HL-60 (cell line): ENCODE measurements around the gene SOX8.

Experiments
- DNase-seq, 2 experiments: peaks; one replicate each; pipeline ENCODE4 v3.0.0-alpha.2; 2010 to 2020; ENCODE audit warnings: low read depth in 1 of 2, low spot score in 1 of 2
- H3K27ac ChIP-seq: fragments of 250-450 bp; sonication (Bioruptor Pico); replicated peaks from 2 replicates; pipeline ENCODE4 v1.5.1; 2020; ENCODE audit warnings: mild to moderate bottlenecking, moderate library complexity
- H3K27me3 ChIP-seq: fragments of 250-450 bp; sonication (Bioruptor Pico); 2 replicates; pipeline ENCODE4 v1.5.1; 2021; ENCODE audit warnings: mild to moderate bottlenecking, moderate library complexity; ENCODE audit not compliant: insufficient read depth, poor library complexity, severe bottlenecking
- H3K4me3 ChIP-seq: replicated peaks from 2 replicates; pipeline ENCODE4 v1.5.1; 2011; ENCODE audit warnings: mild to moderate bottlenecking, control low read depth, low read length; ENCODE audit not compliant: insufficient read depth
- CTCF ChIP-seq: IDR thresholded peaks from one replicate; pipeline ENCODE4 v1.5.1; 2011; ENCODE audit warnings: low read length, control low read depth, inconsistent platforms; ENCODE audit not compliant: insufficient read depth
- GABPA ChIP-seq: IDR thresholded peaks from 2 replicates; pipeline ENCODE4 v1.6.1; 2012; ENCODE audit warnings: low read depth
- POLR2AphosphoS5 ChIP-seq: IDR thresholded peaks from 2 replicates; pipeline ENCODE4 v1.6.1; 2012; ENCODE audit warnings: low read depth
- REST ChIP-seq: IDR thresholded peaks from 2 replicates; pipeline ENCODE4 v1.6.1; 2012; ENCODE audit warnings: low read depth; ENCODE audit not compliant: insufficient replicate concordance
- SPI1 ChIP-seq: IDR thresholded peaks from 2 replicates; pipeline ENCODE4 v1.6.1; 2012; ENCODE audit warnings: low read depth, mild to moderate bottlenecking, borderline replicate concordance

SOX8 gene

GRCh38 chr16:1020591-1020990 is 39.0 kb downstream of the SOX8 start:
- TF ChIP-seq POLR2AphosphoS5, result no peak
- no peak for TF ChIP-seq SPI1
- TF ChIP-seq REST, result no peak
- TF ChIP-seq CTCF, result no peak
- TF ChIP-seq GABPA, result no peak
- Histone ChIP-seq H3K27ac (no peak overlapping the region), H3K27me3 (no peaks in the 10 kb centered on the region), H3K4me3 (no peak overlapping the region)
- no peak for DNase-seq

GRCh38 chr16:1021553-1022160 is 40.1 kb downstream of the SOX8 start:
- Histone ChIP-seq H3K27me3 (no peaks in the 10 kb centered on the region), H3K4me3 (no peak overlapping the region), H3K27ac (no peak overlapping the region)
- no peak for DNase-seq
- TF ChIP-seq SPI1 (no peak), CTCF (no peak), REST (no peak), GABPA (no peak), POLR2AphosphoS5 (no peak)

GRCh38 chr16:1022466-1022865 is 40.9 kb downstream of the SOX8 start:
- H3K27me3 ChIP-seq, result no peaks in the 10 kb centered on the region
- no peak for DNase-seq

More at GRCh38 chr16:1022466-1022865, 40.9 kb downstream of the SOX8 start:
- Histone ChIP-seq H3K4me3 (no peak overlapping the region), H3K27ac (no peak overlapping the region)
- TF ChIP-seq SPI1 (no peak), REST (no peak), GABPA (no peak), CTCF (no peak), POLR2AphosphoS5 (no peak)
